Fibroblast of skin of right biceps (primary cell): ENCODE data around the gene GPC3.
"Not testable (repeated sequence)": the region's sequence is repeated elsewhere in the genome, so short reads cannot be mapped to it uniquely, and the experiment has no call there.

ENCODE experiments used
- DNase-seq: peaks from one replicate; pipeline ENCODE4 v3.0.0-alpha.2; 2013

Gene GPC3

GRCh38 chrX:133985164-133985966 lies at the start of gene GPC3:
Gene GPC3, minus strand, starts transcription at chrX:133985594.
- peak; percentile 59 for DNase-seq

GRCh38 chrX:134032441-134032840 lies 47.0 kb upstream of the GPC3 start:
- no peak for DNase-seq

- peak; percentile 52 for DNase-seq
These were observed 41.3 kb upstream of the GPC3 start for GRCh38 chrX:134026565-134027311.

- DNase-seq = no peak
These were observed 40.7 kb upstream of the GPC3 start for GRCh38 chrX:134025986-134026545.

- no peak for DNase-seq
These were observed 39.4 kb upstream of the GPC3 start for GRCh38 chrX:134024686-134025377.

- DNase-seq = no peak
These were observed 38.5 kb upstream of the GPC3 start for GRCh38 chrX:134023851-134024281.

- peak; percentile 7 for DNase-seq
These were observed 35.5 kb upstream of the GPC3 start for GRCh38 chrX:134020910-134021309.

- DNase-seq = no peak
These were observed 34.3 kb upstream of the GPC3 start for GRCh38 chrX:134019567-134020206.

GRCh38 chrX:134016309-134016708 lies 30.9 kb upstream of the GPC3 start:
- not testable (repeated sequence) for DNase-seq

- not testable (repeated sequence) for DNase-seq
These were observed 30.1 kb upstream of the GPC3 start for GRCh38 chrX:134015510-134015909.

- no peak for DNase-seq
These were observed 28.1 kb upstream of the GPC3 start for GRCh38 chrX:134013524-134013923.

- peak; percentile 72 for DNase-seq
These were observed 27.7 kb upstream of the GPC3 start for GRCh38 chrX:134013092-134013497.

GRCh38 chrX:134010690-134011089 lies 25.3 kb upstream of the GPC3 start:
- DNase-seq = no peak

GRCh38 chrX:134007716-134008115 lies 22.3 kb upstream of the GPC3 start:
- no peak for DNase-seq

GRCh38 chrX:134006484-134007161 lies 21.2 kb upstream of the GPC3 start:
- DNase-seq = no peak

- DNase-seq = peak; percentile 82
These were observed 18.7 kb upstream of the GPC3 start for GRCh38 chrX:134004084-134004483.

GRCh38 chrX:134002921-134003615 lies 17.7 kb upstream of the GPC3 start:
- peak; percentile 24 for DNase-seq

- DNase-seq = no peak
These were observed 15.2 kb upstream of the GPC3 start for GRCh38 chrX:134000260-134001245.

GRCh38 chrX:133999031-133999705 lies 13.8 kb upstream of the GPC3 start:
- DNase-seq = peak; percentile 62
